GM19372 (cell line): ENCODE results near the gene DGKD.

Experiments used
- ATAC-seq: cut with Tn5 transposase; IDR thresholded peaks from one replicate; pipeline ENCODE4 v1.9.1; 2021; ENCODE audit warnings: mild to moderate bottlenecking, low read depth, moderate library complexity; ENCODE audit not compliant: unreplicated experiment

The DGKD gene

DNA sequence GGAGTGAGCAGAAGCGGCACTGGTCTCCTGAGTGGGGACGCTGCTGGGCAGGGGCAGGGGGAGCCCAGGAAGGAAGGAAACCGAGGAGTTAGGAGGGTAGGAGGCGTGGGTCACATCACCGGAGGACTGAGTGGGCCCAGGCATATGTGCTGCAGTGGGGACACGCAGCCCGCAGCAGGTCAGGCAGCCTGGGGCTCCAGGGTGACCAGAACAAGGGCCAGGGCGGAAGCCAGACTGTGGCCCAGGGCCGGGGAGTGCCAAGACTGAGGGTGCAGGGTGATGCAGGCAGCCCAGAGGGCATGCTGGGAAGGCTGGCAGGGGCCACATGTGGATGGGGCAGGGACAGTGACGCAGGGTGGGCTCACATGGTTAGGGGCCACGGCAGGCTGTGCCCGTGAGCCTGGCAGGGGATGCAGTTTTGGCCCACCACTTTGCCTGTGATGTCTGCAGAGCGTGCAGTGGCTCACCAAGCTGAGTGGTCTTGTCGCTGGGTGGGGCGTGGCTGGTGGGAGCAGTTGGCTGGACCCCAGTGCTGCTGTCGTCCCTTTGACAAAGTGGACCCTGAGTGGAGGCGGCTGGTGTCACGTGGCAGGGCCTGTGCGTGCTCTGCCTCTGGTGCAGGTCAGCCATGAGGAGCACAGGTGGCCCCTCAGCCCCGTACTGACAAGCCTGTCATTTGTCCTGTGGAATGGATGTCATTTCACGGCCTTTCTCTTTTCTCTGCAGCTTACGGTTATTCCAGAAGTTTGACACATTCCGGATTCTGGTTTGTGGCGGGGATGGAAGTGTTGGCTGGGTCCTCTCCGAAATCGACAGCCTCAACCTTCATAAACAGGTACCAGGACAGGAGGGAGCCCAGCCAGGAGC lies 87.1 kb downstream of the DGKD start:
- ATAC-seq: no peak

DNA sequence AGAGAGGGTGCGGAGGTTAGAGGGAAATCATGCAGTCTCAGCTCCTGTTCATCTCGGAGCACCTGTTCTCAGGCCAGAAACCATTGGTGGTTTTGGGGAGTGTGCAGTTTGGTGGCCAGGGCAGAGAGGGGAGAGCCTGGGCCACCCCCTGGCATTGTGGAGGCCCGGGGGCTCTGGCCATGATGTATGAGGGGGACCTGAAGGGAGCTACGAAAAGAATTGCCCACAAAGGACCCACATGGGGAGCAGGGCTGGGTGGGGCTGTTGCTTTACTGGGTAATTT lies 87.7 kb downstream of the DGKD start:
- no peak for ATAC-seq

DNA sequence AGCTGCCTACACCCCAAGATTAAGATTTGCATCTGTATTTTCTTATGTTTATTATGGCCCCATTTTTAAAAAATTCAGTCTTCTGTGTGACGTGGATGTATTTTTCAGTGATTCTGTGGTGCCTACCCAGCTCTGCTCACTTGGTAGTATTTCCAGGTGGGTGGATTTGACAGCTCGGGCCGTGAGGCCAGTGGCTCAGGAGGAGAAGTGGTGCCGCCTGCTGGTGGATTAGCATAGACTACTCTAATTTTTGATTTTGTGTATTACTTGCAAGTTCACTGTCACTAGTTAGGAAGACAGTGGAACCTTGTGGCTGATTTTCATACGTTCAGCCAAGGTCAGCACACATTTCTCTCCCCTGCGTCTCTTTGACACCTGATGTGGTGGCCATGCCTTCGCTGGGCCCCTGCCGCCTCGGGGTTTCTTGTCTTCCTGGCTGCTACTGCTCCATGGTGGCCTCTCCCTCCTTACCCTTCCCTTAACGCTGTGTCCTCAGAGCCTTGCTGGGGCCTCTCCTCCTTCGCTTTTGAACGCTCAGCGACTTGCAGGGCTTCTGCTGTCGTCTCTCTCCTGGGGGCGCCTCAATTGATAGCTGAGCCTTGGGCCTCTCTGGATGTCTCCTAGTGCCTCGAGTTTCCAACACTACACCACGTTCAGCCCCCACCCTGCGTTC lies 89.4 kb downstream of the DGKD start:
- no peak for ATAC-seq

GRCh38 chr2:233444501-233444900 lies 90.2 kb downstream of the DGKD start:
- no peak for ATAC-seq

- no peak for ATAC-seq
Observed at GRCh38 chr2:233445152-233445830, 91.0 kb downstream of the DGKD start.

DNA sequence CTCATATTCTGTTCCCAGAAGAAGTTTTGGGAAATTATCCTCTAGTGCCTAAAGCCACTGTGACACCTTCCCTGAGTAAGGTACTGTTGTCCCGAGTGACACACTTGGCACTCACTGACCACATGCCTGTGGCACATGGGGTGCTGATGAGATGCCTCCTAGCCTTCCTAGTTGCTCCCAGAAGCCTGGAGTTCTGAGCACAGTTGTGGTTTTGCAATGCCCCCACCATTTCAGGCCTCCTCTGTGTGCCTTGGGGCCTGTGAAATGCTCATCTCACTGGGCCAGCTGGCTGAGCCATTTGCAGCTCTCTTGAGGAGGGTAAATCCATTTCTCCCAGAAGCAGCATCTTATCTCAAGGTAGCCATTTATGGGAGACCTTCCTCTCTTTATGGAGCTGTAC lies 91.8 kb downstream of the DGKD start:
- ATAC-seq: no peak

DNA sequence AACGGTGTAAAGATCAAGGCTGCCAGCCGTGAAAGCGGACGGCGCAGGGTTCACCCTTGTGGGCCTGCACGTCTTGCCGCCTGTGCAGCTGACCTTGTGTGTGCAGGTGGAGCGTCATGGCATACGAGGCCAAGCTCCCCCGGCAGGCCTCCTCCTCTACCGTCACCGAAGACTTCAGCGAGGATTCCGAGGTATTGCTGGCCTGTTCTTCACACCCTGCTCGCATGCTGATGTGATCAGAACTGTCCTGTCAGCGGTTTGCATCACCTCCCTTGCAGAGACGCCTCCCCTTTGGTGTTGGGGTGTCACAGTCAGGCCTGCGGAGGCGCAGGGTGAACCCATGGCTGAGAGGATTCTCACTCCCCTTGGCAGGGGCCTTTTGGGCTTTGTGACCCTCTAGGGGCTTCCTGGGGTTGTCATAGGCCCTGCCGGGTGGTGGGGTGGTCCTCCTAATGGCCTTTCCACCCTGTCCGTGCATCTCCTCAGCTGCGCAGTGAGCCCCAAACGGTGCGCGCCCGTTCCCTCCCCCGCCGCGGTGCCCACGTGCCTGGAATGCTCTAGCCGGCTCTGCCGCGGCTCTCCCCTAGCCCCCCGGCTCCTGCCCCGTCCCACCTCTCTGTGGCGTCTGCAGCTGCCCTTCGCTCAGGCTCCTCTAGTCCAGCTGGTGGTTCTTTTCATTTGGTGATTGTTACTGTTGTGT lies 92.5 kb downstream of the DGKD start:
- ATAC-seq: no peak

DNA sequence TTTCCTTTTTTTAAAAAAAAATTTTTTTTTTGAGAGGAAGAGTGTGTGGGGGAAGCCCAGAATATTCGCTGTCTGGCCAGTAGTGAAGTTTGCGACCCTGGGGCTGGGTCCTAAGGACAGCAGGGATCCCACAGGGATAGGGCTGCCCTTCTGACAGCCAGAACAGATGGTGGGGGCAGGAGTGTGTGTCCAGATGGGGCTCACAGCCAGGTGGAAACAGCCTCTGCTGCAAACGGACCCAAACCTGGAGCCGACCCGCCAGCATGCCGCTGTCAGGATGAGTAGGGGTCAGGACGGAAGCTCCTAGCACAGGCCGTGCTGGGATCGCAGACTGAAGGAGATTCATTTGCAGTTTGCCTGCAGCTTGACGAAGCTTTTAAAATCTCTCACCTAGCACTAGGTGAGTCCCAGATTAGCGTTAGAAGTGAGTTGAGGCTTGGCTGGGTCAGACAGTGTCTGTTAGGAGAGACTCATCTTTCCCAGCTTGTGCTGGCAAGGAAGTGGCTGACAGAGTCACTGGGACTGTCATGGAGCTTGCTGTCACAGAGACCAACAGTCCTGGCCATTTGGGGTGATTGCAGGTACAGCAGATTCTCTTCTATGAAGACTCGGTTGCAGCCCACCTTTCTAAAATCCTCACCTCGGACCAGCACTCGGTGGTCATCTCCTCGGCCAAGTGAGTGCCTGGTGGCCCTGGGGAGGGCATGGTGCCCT lies 93.4 kb downstream of the DGKD start:
- ATAC-seq: no peak

DNA sequence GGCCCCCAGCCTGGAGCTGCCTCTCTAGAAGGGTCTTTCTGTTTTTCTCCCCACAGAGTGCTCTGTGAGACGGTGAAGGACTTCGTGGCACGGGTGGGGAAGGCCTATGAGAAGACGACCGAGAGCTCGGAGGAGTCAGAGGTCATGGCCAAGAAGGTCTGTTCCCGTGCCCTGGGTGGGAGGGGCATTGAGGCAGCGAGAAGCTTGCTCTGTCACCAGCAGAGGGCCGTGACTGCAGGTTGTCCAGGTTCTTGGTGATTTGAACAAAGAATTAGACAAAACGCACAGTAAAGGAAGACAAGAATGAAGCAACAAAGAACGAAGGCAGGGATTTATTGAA lies 93.9 kb downstream of the DGKD start:
- ATAC-seq: no peak

- no peak for ATAC-seq
Observed at GRCh38 chr2:233448575-233448974, 94.3 kb downstream of the DGKD start.

DNA sequence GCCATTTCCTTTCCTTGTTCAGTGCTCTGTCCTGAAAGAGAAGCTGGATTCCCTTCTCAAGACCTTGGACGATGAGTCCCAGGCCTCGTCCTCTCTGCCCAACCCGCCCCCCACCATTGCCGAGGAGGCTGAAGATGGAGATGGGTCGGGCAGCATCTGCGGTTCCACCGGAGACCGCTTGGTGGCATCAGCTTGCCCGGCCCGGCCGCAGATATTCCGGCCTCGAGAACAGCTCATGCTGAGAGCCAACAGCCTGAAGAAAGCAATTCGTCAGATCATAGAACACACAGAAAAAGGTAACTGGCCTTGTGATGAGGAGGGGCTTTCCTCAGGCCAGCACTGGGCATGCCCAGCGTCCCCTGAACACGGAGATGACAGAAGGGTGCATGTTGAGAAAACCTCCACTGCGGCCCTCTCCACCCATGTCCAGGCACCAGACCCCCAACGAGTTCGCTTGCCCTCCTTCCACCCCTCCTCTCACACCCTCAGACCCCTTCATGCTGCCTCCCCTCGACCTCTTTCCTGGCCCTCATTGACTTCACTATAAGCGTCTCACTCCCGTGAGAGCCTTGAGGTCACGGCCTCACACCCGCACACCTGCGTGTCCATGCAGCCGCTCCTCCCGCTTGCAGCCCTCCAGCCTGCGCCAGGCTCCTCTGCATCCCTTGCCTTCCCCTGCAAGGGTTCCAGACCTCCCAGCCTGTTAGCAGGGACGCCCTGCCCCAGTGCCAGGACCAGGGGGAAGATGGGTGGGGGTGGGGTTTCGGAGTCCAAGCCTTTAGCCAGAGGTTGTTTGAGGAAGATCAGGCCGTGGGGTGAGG lies 95.0 kb downstream of the DGKD start:
- no peak for ATAC-seq

- no peak for ATAC-seq
Observed at GRCh38 chr2:233449921-233450863, 95.9 kb downstream of the DGKD start.

DNA sequence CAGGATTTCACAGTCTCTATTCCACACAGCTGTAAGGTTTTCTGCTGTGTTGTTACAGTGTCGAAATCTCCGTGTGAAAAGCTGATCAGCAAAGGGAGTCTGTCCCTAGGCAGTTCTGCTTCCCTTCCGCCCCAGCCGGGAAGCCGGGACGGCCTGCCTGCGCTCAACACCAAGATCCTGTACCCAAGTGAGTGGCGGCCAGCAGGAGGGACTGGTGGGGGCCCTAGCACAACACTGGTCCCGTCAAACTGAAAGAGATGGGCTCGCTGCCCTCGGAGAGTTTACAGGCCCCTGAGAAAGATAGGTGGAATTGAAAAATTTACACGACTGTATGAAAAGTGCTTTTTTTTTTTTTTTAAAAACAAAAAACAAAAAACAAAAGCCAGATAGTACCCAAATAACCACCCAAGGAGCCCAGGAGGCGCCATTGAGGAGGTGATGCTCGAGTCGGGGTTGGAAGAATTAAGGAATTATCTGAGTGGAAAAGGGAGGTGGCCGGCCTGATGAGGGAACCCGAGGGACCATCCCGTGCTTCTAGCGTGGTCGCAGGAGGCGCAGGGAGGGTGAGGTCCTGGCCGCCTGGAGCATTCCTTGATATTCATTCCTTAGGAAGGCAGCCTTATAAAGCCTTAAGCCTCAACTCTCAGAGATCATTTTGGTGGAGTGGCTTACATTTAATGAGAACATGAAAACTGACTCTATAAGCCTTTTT lies 96.7 kb downstream of the DGKD start:
- no peak for ATAC-seq

DNA sequence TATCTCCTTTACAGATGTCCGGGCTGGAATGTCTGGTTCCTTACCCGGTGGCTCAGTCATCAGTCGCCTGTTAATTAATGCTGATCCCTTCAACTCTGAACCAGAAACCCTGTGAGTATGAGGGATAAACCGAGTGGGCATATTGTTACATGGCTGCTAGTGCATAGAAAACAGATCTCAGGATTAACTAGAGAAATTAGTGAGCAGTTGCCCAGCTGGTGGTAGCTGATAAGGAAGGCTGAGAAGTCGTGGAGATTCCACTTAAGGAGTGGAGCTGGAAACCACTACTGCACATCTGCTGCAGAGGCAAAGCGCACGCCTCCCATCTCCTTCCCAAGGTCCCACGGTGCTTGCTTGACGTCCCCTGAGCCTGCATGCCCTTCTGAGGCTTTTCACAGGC lies 97.7 kb downstream of the DGKD start:
- no peak for ATAC-seq

DNA sequence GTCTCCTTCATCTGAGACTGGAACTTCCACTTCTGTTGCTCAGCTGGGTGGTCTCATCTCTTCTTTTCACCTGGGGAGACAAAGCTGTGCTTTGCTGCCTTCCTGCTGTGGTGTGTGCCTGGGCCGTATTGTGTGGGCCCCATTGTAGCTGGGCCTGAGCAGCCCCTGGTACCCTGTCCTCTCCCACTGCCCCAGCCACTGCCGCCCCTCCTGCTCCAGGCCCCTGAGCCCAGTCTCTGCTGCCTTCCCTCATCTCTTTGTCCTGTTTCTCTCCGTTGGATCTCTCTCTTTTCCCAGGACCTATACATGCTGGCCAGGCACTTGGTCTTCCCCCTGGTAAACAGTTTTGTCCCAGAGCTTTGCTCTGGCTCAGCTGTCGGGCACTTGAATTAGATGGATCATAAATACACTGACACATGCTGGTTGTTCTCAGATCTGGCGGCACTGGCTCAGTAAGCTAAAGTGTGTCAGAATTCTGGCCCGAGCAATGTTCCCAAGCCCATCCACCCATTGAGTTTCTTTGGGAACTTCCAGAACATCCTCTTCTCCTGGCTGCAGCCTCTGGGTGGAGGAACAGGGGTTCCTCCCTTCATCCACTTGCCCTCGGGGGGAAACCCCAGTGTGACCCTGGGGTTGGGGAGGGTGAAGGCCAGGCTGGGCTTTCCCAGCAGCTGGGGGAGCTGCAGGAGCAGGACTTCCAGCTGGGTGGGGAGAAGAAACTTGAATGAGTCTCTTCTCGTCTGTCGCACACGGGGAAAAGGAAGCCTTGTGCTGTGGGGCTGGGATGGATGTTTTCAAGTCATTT lies 99.0 kb downstream of the DGKD start:
- ATAC-seq: no peak

DNA sequence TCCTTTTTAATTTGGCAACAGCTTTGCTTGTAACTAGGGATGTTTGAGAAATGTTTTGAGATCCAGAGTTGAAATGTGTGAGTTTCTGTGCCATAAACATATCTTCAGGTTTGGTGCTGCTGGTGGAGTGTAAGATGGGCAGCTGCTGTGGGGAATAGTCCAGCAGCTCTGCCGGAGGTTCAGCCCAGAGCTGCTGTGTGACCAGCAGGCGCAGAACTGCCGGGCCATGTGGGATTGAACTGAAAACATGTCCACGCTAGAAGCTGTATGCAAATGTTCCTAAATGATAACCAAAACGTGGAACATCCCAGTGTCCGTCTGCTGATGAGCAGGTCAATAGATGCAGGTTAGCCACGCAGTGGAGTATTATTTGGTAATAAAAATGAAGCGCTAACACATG lies 99.6 kb downstream of the DGKD start:
- no peak for ATAC-seq

DNA sequence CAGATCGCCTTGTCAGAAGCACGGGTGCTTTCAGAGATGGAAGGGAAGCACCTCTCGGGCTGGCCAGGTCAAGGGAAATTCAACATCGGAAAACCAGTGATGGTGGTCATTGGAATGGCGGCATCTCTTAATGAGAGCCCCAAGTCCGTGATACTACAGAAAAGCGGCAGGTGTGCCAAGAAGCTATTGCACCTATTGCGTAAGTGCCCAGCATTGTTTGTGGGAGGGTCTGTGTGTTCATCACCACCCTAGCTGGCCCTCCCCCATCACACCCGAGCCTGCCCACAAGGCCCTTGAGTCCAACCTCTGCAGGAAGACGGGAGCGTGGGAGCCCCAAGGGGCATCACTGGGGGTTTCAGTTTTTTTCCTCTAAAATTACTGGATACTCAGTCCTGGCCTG lies 100.7 kb downstream of the DGKD start:
- ATAC-seq: no peak
